Measurements from ENCODE around the gene EPHB3.

GRCh38 chr3:184583578-184584451, 22.2 kb downstream of the EPHB3 start:
- TF ChIP-seq CTCF (IDR thresholded peaks at IDR 0.05), result peak in 5 of 12 donors; percentile 22 to 47 (median 30)
- no peak for TF ChIP-seq POLR2A (IDR thresholded peaks at IDR 0.05)

Measured in heart left ventricle (tissue), 13 donors.